IMR-90 (cell line): ENCODE measurements around the gene RPL10A.
"Not testable (repeated sequence)": the region's sequence is repeated elsewhere in the genome, so short reads cannot be mapped to it uniquely, and the experiment has no call there.

Experiments
- BHLHE40 ChIP-seq: fragments of 150-350 bp; IDR thresholded peaks from 2 replicates; pipeline ENCODE4 v1.6.1; 2016; ENCODE audit warnings: mild to moderate bottlenecking, low read depth, low read length
- POLR2A ChIP-seq: IDR thresholded peaks from 2 replicates; pipeline ENCODE4 v1.6.1; 2012; ENCODE audit warnings: mild to moderate bottlenecking, low read depth, low read length
- TF ChIP-seq, protein P1 (sequence below): conservative IDR thresholded peaks from 2 replicates; pipeline ENCODE4 v1.5.1; 2012; ENCODE audit warnings: mild to moderate bottlenecking, low read depth, low read length, improper control_type of control experiment

DNA sequence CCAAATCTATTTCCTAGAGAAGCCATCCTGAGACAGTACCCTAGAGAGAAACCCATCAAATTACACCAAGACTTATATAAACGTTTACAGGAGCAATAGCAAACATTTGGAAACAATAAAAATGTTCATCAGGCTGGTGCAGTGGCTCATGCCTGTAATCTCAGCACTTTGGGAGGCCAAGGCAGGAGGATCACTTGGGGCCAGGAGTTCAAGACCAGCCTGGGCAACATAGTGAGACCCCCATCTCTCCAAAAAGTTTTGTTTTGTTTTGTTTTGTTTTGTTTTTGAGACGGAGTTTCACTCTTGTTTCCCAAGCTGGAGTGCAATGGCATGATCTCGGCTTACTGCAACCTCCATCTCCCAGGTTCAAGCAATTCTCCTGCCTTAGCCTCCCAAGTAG is 35.5 kb upstream of the RPL10A start:
- TF ChIP-seq, protein P1, sequence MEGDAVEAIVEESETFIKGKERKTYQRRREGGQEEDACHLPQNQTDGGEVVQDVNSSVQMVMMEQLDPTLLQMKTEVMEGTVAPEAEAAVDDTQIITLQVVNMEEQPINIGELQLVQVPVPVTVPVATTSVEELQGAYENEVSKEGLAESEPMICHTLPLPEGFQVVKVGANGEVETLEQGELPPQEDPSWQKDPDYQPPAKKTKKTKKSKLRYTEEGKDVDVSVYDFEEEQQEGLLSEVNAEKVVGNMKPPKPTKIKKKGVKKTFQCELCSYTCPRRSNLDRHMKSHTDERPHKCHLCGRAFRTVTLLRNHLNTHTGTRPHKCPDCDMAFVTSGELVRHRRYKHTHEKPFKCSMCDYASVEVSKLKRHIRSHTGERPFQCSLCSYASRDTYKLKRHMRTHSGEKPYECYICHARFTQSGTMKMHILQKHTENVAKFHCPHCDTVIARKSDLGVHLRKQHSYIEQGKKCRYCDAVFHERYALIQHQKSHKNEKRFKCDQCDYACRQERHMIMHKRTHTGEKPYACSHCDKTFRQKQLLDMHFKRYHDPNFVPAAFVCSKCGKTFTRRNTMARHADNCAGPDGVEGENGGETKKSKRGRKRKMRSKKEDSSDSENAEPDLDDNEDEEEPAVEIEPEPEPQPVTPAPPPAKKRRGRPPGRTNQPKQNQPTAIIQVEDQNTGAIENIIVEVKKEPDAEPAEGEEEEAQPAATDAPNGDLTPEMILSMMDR = not testable (repeated sequence)
- TF ChIP-seq POLR2A, BHLHE40: not testable (repeated sequence)
